Neural cell (in vitro differentiated cells): ENCODE measurements around the gene HDAC11.

Source experiments
- CTCF ChIP-seq: fragments of 450-650 bp; IDR thresholded peaks from 2 replicates; pipeline ENCODE4 v1.5.1; 2014; ENCODE audit warnings: antibody characterized with exemption, mild to moderate bottlenecking, moderate library complexity; ENCODE audit not compliant: poor library complexity, severe bottlenecking
- EP300 ChIP-seq: fragments of 450-650 bp; conservative IDR thresholded peaks from 2 replicates; pipeline ENCODE4 v1.6.1; 2014; ENCODE audit warnings: antibody characterized with exemption, mild to moderate bottlenecking, moderate library complexity; ENCODE audit not compliant: poor library complexity, severe bottlenecking
- EZH2 ChIP-seq: fragments of 200-600, 300-800 bp; shearing (Covaris generic), sonication (generic); IDR thresholded peaks from 2 replicates; pipeline ENCODE4 v1.6.1; 2014; ENCODE audit warnings: antibody characterized with exemption, low read length, borderline replicate concordance, mild to moderate bottlenecking; ENCODE audit not compliant: insufficient read depth, poor library complexity, severe bottlenecking
- MXI1 ChIP-seq: fragments of 450-650 bp; conservative IDR thresholded peaks from 2 replicates; pipeline ENCODE4 v1.6.1; 2014; ENCODE audit warnings: antibody characterized with exemption, mild to moderate bottlenecking; ENCODE audit not compliant: poor library complexity, severe bottlenecking
- POLR2AphosphoS5 ChIP-seq: IDR thresholded peaks from 2 replicates; pipeline ENCODE4 v1.6.1; 2012
- RAD21 ChIP-seq: fragments of 450-650 bp; conservative IDR thresholded peaks from 2 replicates; pipeline ENCODE4 v1.6.1; 2014; ENCODE audit warnings: antibody characterized with exemption, mild to moderate bottlenecking, moderate library complexity
- SMC3 ChIP-seq: fragments of 450-650 bp; conservative IDR thresholded peaks from 2 replicates; pipeline ENCODE4 v1.6.1; 2014; ENCODE audit warnings: antibody characterized with exemption, mild to moderate bottlenecking, moderate library complexity; ENCODE audit not compliant: poor library complexity
- TAF1 ChIP-seq: IDR thresholded peaks from 2 replicates; pipeline ENCODE4 v1.6.1; 2012; ENCODE audit warnings: low read depth

GRCh38 chr3:13546667-13547171 is 66.6 kb downstream of the HDAC11 start:
- no peak for TF ChIP-seq CTCF
- no peak for TF ChIP-seq POLR2AphosphoS5
- TF ChIP-seq MXI1 = no peak
- TF ChIP-seq TAF1 = no peak
- TF ChIP-seq EP300 = no peak
- no peak for TF ChIP-seq RAD21
- no peak for TF ChIP-seq EZH2
- TF ChIP-seq SMC3 = no peak
